Measurements from ENCODE around the gene CFTR. TPM values are rescaled to one million over a fixed set of nuclear protein-coding genes. Genes with fewer than 3 reads are reported as not detected.

Gene CFTR
- total and polyA plus RNA-seq, 2 of the 8 experiments (the other 6 are each of a cell fraction or from before 2014, with no cell fraction given) = 1.2 to 1.6 TPM

DNA sequence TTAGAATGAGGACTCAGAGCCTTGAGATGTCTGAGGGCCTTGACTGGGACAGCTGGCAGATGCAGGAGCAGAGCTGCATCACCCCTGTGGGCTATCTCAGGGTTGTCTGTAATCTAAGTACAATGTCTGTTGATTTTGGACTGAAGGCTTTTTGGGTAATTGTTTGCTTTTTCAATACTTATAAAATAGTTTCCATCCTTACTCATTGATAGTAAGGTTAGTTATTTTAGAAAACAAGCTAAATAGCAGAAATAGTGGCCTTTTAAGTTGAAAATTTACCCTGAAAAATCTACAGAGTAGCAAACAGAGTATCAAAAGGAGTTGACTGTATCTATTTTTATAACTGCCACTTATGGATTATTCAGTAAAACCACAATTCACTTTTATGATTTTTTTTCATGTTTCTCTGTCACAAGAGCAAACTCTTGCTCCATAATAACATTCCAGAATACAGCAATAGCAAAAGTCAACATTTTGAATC lies 179.7 kb downstream of the CFTR start (continued):
- TF ChIP-seq YY1 (IDR thresholded peaks at IDR 0.05; ENCODE audit: low read depth, low read length) (no peak), JUND (IDR thresholded peaks at IDR 0.05; ENCODE audit: low read length) (no peak)
